Measurements from ENCODE around the gene KLF15.

DNA sequence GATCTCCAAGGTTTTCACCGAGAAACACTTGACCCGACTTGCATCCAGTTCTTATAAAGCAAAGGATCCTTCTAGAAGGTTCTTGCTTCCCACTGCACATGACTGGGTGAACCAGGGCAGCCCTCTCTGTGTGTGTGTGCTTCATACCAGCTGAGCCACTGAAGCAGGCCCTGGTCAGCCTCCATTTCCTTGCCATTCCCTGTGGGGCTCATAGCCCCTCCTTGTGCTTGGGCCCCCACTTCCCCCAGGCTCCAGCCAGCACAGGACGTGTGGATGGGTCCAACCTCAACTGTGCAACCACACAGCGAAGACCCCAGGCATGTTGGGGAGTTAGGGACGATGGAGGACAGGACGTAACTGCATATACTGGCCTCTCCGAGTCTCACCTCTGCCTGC, 15.5 kb downstream of the KLF15 start:
- TF ChIP-seq EZH2 (IDR thresholded peaks at IDR 0.05), result no peak
- no peak for TF ChIP-seq POLR2AphosphoS5 (IDR thresholded peaks at IDR 0.05; ENCODE audit: borderline replicate concordance, low read depth, low read length)
